Fibroblast of villous mesenchyme (primary cell): ENCODE measurements around the gene RAD51B. TPM values are rescaled to one million over a fixed set of nuclear protein-coding genes. Genes with fewer than 3 reads are reported as not detected.

Experiments
- DNase-seq: peaks from one replicate; pipeline ENCODE4 v3.0.0-alpha.2; 2010; ENCODE audit warnings: low read depth
- H3K4me3 ChIP-seq: 2 replicates; pipeline ENCODE4 v1.5.1; 2011; ENCODE audit warnings: low read depth, mild to moderate bottlenecking, low read length
- CTCF ChIP-seq: IDR thresholded peaks from 2 replicates; pipeline ENCODE4 v1.5.1; 2012; ENCODE audit warnings: low read depth, mild to moderate bottlenecking, low read length; ENCODE audit not compliant: insufficient read depth
- total RNA-seq: library from RNA; depleted of rRNA; stranded (reverse); fragments of >200 nt; gene quantifications from 2 replicates; pipeline ENCODE4 v1.2.3, GENCODE V29; 2012

RAD51B gene
- total RNA-seq, 1 donor, result 22.0 TPM

- H3K4me3 ChIP-seq, result no peak overlapping the region
- TF ChIP-seq CTCF, result no peak
- no peak for DNase-seq
Observed at GRCh38 chr14:68394764-68395143, 575.2 kb downstream of the RAD51B start.

DNA sequence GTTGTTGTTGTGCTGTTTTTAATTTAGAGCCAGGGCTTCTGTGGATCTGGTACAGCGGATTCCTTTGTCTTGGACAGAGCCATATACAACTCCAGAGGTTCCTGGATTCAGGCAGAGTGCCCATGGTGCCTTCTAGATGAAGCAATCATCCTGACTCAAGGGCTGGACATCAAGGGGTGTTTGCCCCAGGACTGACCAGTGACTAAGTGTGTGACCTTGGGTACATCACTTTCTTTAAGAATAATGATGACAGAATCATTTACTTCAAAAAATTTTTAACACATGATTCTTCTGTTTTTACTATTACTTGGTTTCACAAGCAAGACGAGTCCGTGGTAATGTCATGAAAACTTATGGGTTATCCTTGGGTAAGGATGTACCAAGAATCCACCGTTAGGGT lies 576.0 kb downstream of the RAD51B start:
- peak; percentile 66 for DNase-seq
- TF ChIP-seq CTCF, result no peak
- H3K4me3 ChIP-seq, result no peak overlapping the region

DNA sequence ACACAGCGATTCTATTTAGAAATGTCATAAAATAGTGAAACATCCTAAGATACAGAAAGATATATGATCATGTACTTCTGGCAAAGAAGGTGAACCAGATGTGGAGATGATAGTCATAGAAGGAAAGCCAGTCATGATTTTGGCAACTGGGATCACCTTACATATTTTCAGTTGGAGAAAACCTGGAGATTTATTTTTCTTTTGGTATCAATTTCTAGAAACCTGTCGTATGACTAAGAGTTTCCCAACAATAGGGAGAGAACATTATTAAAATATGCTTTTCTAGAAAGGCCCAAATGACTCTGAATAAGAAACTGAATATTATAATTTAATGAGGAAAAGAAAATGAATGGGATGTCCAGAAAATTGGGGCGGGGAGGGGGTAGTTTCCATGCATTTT lies 576.9 kb downstream of the RAD51B start:
- TF ChIP-seq CTCF, result no peak
- no peak overlapping the region for H3K4me3 ChIP-seq
- no peak for DNase-seq

GRCh38 chr14:68397371-68397811 lies 577.8 kb downstream of the RAD51B start:
- no peak overlapping the region for H3K4me3 ChIP-seq
- TF ChIP-seq CTCF, result no peak
- no peak for DNase-seq

DNA sequence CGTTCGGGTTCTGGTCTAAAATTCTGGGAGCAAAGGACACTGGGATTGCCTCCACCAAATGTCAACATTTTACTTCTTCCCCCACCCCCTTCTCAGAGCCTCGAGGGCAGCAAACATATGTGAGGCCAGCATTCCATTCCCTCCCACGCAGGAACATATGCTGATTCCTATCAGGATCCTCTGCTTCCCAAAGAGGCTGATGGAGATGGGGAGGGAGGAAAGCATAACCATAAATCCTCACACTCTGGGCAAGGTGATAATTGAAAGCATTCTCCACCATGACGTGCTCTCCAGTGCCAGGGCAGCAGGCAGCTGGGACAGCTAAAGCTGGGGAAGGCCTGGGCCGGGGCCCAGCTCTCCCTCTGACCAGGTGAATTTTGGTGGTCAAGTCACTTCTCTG lies 578.2 kb downstream of the RAD51B start:
- DNase-seq, result peak; percentile 86
- no peak overlapping the region for H3K4me3 ChIP-seq
- TF ChIP-seq CTCF, result no peak

DNA sequence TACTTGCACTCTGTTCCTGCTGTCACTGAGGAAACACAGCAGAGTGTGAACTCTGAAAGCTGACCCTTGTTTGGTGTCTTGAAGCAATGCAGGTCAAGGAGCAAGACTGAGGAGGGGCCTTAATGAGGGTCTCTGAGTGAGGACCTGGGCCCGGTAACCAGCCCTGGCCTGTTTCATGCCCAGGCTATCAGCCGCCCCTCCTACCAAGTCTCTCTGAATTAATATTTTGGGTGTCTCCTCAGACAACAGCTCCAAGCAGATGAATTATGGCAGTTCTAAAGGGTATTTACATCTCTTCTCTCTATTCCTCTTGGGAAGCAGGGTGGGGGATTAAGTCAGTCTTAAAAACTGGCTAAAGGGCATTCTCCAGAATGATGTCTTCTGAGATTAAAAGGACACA lies 578.8 kb downstream of the RAD51B start:
- H3K4me3 ChIP-seq, result no peak overlapping the region
- no peak for TF ChIP-seq CTCF
- DNase-seq, result peak; percentile 52

DNA sequence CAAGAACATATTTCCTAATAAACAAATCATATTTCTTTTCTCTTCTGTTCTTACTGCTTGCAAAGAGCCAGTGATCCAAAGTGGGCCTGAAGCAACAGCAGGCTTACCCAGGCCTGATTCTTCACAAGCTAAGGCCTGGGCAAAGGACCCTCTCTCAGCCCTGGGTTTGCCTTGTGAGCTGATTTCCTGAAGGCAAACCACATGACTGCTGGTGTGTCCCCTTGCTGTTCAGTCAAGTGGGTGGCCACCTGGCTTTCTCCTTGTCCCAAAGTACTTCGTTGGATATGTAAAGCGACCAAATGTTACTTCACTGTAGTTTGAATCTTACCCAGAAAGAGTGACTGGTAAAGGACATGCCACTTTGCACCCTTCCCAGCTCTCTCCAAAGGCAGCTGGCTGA lies 580.4 kb downstream of the RAD51B start:
- no peak overlapping the region for H3K4me3 ChIP-seq
- no peak for DNase-seq
- TF ChIP-seq CTCF, result no peak
